ENCODE data around the gene NRG4.
"Not testable (repeated sequence)": the region's sequence is repeated elsewhere in the genome, so short reads cannot be mapped to it uniquely, and the experiment has no call there.

NRG4 gene

DNA sequence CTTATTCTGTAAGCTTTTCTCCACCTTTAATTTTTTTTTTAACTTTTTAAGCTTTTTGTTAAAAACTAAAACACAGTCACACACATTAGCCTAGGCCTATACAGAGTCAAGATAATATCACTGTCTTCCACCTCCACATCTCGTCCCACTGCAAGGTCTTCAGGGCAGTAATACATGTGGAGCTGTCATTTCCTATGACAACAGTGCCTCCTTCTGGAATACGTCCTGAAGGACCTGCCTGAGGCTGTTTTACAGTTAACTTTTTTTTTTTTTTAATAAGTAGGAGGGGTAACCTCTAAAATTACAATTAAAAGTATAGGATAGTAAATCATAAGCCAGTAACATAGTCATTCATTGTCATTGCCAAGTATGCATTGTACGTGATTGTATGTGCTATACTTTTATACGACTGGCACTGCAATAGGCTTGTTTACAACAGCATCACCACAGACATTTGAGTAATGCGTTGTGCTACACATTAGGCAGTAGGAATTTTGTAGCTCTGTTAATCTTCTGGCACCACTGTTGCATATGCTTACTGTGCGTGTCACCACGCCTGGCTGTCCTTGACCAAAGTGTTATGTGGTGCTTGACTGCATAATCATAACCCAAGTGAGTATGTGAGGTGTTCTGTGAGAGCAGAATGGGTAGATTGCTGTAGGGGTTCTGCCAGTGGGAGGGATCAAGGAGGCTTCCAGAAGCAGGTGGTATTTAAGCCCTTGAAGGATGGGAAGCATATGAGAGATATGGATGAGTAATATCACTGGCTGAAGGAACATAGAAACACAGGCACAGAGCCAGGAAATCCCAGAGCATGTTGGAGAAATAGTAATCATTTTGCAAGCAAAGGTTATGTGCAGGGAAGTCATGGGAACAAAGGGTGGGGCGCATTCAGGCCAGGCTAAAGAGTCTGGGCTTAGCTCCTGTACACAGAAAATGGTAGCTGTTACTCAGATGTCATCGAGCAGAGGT lies 90.2 kb downstream of the NRG4 start:
- TF ChIP-seq, protein P1, sequence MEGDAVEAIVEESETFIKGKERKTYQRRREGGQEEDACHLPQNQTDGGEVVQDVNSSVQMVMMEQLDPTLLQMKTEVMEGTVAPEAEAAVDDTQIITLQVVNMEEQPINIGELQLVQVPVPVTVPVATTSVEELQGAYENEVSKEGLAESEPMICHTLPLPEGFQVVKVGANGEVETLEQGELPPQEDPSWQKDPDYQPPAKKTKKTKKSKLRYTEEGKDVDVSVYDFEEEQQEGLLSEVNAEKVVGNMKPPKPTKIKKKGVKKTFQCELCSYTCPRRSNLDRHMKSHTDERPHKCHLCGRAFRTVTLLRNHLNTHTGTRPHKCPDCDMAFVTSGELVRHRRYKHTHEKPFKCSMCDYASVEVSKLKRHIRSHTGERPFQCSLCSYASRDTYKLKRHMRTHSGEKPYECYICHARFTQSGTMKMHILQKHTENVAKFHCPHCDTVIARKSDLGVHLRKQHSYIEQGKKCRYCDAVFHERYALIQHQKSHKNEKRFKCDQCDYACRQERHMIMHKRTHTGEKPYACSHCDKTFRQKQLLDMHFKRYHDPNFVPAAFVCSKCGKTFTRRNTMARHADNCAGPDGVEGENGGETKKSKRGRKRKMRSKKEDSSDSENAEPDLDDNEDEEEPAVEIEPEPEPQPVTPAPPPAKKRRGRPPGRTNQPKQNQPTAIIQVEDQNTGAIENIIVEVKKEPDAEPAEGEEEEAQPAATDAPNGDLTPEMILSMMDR (IDR thresholded peaks at IDR 0.05; ENCODE audit: borderline replicate concordance, insufficient read depth, low read depth, low read length): peak; percentile 19; the same call in 1 of the 2 replicates
- no peak overlapping the region for H3K4me3 ChIP-seq (ENCODE audit: low read depth, low read length)

DNA sequence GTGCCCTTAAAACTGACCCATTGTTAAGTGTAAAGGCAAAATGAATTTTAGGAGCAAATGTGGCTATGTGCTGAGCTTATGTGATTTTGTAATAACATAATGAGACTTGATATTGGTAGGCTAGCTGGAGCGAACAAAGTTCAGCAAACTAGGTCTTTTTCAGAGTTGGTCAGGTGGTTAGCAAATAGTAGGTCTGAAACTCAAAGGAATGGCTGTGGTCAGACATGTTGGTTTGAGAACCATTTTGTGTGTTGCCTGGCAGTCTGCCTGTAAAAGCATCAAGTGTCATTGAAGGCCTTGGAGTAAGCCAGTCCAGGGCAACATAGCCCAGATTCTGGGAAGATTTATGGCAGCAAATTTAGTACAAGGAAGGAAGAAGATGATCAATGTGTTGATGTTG lies 92.1 kb downstream of the NRG4 start:
- TF ChIP-seq, protein P1 (IDR thresholded peaks at IDR 0.05; ENCODE audit: borderline replicate concordance, insufficient read depth, low read depth, low read length): no peak
- H3K4me3 ChIP-seq (ENCODE audit: low read depth, low read length): no peak overlapping the region

DNA sequence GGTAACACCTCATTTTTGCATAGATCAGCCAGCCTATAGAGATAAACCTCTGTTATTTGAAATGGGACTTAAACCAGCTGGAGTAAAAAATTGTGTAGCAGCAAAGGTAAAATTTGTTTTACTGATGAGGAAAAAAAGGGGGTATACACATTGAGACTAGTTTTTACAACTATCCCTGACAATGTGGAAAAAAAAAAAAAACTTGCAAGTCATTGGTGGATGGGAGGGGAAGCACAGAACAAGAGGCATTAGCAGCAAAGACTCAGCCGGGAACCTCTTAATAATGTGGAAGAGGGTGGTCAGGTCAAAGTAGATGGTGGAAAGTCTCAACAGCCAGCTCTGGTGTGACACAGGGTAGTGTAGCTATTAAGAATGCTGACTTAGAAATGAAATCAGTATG lies 94.1 kb downstream of the NRG4 start:
- TF ChIP-seq, protein P1 (IDR thresholded peaks at IDR 0.05; ENCODE audit: borderline replicate concordance, insufficient read depth, low read depth, low read length): no peak
- no peak overlapping the region for H3K4me3 ChIP-seq (ENCODE audit: low read depth, low read length)

DNA sequence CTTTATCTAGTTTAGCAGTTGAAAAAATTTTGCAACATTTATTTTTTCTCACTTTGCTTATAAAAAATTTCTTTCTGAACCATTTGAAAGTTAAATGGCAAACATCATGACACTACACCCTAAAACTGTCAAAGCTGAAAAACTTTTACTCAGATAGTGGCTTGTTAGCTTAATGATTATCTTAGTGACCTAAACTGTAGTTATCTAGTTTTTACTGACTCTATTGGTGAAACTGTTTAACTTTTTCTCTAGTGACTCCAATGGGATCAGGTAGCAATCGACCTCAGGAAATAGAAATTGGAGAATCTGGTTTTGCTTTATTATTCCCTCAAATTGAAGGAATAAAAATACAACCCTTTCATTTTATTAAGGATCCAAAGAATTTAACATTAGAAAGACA lies 95.2 kb downstream of the NRG4 start:
- no peak overlapping the region for H3K4me3 ChIP-seq (ENCODE audit: low read depth, low read length)
- TF ChIP-seq, protein P1 (IDR thresholded peaks at IDR 0.05; ENCODE audit: borderline replicate concordance, insufficient read depth, low read depth, low read length): no peak

DNA sequence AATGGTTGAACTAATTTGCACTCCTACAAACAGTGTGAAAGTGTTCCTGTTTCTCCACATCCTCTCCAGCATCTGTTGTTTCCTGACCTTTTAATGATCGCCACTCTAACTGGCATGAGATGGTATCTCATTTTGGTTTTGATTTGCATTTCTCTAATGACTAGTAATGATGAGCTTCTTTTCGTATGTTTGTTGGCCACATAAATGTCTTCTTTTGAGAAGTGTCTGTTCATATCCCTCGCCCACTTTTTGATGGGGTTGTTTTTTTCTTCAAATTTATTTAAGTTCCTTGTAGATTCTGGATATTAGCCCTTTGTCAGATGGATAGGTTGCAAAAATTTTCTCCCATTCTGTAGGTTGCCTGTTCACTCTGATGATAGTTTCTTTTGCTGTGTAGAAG lies 101.9 kb downstream of the NRG4 start:
- H3K4me3 ChIP-seq (ENCODE audit: low read depth, low read length): not testable (repeated sequence)

DNA sequence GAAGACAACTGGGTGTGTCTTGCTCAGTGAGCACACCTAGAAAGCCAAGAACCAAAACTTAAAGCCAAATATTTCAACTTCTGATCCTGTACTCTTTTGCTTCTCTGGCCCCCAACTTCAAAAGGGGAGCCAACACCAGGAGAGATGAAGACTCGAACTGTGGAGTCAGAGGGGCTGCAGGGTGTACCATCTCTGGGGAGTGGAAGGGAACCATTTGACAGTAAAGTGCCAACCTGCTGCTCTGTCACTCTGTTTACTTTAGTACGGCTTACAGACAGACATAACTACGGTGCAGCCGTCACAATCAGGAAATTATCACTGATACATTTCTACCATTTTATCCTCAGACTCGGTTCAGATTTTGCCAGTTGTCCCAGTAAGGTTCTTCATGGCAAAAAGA lies 107.0 kb downstream of the NRG4 start:
- H3K4me3 ChIP-seq (ENCODE audit: low read depth, low read length): no peak overlapping the region
- TF ChIP-seq, protein P1 (IDR thresholded peaks at IDR 0.05; ENCODE audit: borderline replicate concordance, insufficient read depth, low read depth, low read length): no peak

DNA sequence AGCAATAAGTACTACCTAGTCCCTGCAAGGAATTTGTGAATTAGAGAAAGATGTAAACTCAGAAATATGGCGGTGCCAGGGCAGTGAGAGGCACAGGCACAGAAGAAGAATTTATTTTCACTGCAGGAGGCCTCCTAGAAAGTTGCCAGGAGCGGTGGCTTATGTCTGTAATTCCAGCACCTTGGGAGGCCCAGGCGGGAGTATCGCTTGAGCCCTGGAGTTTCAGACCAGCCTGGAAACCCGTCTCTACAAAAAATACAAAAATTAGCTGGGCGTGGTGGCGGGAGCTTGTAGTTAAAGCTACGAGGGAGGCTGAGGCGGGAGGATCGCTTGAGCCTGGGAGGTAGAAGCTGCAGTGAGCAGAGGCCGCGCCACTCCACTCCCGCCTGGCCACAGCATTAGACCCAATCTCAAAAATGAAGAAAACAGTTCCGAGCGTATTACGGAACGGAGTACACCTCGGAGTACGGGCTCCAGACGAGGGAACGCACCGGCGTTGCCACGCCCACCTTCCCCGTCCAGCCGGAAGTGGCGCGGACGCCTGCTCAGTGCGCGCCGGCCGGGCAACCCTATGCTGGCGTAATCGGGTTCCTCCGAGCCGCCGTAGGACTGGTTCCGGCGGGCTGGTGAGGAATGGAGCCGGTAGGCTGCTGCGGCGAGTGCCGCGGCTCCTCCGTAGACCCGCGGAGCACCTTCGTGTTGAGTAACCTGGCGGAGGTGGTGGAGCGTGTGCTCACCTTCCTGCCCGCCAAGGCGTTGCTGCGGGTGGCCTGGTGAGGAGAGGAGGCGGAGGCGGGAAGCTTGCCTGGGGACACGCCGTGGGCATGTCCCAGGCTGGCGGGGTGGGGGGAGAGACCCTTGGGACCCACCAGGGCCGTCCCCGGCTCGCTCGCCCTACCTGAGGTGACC lies 108.6 kb downstream of the NRG4 start, which contains the start of gene FBXO22:
FBXO22 (plus strand) TSS at position 548 of the 909 bp plus-strand sequence; CDS start at position 634, 86 bp downstream.
- TF ChIP-seq, protein P1 (IDR thresholded peaks at IDR 0.05; ENCODE audit: borderline replicate concordance, insufficient read depth, low read depth, low read length): no peak
- H3K4me3 ChIP-seq (ENCODE audit: low read depth, low read length): peak within 1 kb of the TSS; percentile 81
